RPMI8226 (cell line): ENCODE data around the gene OR5B2.
"Not testable (repeated sequence)": the region's sequence is repeated elsewhere in the genome, so short reads cannot be mapped to it uniquely, and the experiment has no call there.

ENCODE experiments used
- DNase-seq: peaks from one replicate; pipeline ENCODE4 v3.0.0-alpha.2; 2015

Gene OR5B2

DNA sequence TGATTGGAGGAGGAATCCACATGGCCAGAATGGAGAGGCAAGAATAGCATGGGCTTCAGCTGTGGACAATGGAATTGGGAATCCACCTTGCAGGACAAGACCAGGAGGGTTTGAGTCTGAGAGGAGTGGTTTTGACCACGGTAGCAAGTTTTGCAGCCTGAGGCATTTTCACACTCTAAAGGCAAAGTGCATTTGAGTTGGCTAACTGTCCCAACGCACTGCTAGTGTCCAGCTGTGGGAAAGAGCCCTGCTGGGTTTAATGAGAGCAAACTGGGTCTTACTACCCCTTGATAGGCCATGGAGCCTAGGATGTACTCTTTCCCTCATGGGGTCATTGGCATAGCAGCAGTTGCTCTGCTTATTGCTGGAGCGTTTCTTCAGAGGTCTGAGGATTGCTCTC is at the start of gene OR5B2:
TSS of gene OR5B2 (minus strand) at position 101 of the 400 bp plus-strand sequence. CDS start 4,860 bp downstream, outside the sequence.
- no peak for DNase-seq

DNA sequence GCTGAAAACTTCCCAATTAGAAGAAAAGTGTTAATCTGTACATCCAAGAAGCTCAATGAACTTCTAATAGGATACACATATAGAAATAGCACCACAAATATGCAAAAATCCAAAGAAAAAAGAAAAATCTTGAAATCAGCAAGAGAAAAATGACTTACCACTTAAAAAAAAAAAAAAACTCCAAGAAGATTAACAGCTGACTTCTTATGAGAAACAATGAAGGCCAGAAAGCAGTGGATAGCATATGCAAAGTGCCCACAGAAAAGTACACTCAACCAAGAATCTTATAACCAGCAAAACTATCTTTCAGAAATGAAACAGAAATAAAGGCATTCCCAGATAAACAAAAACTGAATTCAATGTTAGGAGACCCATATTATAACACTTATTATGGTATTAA is 44.0 kb upstream of the OR5B2 start:
- DNase-seq: no peak

DNA sequence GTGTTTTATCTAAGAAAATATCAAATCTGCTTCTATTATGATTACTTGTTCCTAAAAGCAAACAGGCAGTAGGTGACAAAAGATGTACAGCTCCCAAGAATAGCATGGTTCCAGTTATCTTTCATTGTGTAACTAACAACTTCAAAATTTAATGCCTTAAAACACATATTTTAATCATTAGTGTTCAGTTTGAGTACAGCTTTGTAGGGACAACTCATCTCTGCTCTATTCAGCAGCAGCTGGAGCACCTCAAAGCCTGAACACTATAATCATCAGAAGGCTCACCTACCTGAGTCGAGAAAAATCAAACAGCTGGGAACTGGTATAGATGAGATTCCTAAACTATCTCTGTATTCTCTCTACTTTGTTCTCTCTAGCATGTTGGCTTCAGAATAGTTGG is 38.4 kb upstream of the OR5B2 start:
- no peak for DNase-seq

DNA sequence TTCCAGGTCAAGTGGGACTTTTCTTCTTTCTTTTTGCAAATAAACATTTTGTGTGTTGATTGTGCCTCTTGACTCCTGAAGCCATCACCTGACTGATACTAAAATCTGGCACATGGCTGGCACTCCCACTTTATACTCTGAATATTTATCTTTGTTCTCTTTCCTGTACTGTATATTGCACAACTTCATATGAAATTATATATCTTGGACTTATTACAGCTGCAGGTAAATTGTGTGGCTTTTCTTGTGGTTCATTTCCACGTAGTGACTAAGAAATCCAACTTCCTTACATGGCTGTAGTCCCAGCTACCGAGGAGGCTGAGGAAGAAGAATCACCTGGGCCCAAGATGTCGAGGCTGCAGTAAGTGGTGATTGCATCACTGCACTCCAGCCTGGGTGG is 37.8 kb upstream of the OR5B2 start:
- DNase-seq: no peak

- DNase-seq: no peak
Measured at GRCh38 chr11:58451585-58451984, 23.7 kb upstream of the OR5B2 start.

DNA sequence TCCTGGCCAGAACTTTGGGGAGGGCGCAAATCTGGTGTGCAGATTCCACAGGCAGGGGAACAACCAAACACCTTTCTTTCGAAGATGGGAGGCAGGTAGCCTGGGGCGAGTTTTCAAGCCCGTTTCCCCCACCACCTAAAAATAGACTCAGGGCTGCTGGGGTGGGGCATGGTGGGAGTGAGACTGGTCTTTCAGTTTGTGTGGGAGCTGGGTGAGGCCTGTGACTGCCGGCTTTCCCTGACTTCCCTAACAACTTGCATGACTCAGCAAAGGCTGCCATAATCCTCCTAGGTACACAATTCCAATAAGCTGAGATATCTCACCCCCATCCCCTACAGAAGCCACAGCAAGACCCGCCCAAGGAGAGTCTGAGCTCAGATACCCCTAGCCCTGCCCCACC is 18.4 kb upstream of the OR5B2 start:
- no peak for DNase-seq

GRCh38 chr11:58444300-58444699 is 16.4 kb upstream of the OR5B2 start:
- DNase-seq: no peak

GRCh38 chr11:58442136-58442535 is 14.2 kb upstream of the OR5B2 start, which contains the start of gene OR5B12:
Gene OR5B12 (minus strand): TSS chr11:58442236. CDS start chr11:58440151, 2,085 bp downstream.
- DNase-seq: no peak

- no peak for DNase-seq
Measured at GRCh38 chr11:58438486-58438885, 10.6 kb upstream of the OR5B2 start.

DNA sequence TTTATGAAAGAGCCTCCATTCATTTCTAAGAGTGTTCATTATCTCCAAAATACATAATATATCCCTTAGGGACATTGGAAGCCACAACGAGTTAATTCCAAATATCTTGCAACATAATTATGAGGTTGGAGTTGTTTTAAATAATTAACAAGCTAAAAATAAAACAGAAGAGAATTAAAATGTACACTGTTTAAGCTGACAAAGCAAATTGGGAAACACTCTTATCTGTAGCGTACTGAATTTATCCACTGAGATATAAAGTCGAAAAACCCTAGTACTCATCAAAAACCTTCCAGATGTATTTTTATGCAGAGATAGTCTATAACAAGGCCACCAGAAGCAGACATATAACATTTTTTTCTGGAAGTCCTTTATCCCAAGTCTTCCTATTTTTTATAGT is 6.3 kb upstream of the OR5B2 start:
- no peak for DNase-seq

DNA sequence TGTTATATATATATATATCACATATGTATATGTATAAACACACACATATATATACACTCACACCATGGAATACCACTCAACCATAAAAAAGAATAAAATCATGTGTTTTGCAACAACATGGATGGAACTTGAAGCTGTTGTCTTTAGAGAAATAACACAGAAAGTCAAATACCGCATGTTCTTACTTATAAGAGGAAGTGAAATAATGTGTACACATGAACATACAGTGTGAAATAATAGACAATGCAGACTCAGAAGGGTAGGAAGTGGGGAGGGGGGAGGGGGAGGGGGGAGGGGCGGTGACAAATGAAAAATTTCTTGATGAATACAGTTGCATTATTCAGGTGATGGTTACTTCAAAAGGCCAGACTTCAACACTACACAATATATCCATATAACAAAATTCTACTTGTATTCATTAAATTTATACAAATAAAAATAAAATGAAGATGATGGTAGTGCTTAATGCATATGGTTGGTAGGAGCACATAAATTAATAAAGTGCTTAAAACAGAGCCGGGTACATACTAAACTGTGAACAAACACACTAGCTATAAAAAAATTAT is 5.8 kb upstream of the OR5B2 start:
- no peak for DNase-seq

DNA sequence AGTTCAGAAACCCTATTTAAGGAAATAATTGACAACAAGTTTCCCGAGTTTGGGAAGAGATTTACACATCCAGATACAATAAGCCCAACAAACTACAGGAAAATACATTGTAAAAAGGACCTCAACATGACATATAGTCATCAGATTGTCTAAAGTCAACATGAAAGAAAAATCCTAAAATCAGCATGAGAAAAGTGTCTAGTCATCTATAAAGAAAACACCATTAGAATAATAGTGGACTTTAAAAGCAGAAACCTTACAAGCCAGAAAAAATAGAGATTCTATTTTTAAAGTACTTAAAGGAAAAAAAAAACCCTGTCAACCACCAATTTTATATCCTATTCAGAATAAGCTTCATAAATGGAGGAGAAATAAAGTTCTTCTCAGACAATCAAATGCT is 1.4 kb upstream of the OR5B2 start:
- DNase-seq: no peak

GRCh38 chr11:58406774-58407173 is 21.1 kb downstream of the OR5B2 start, which contains the start of gene OR5B3:
Gene OR5B3 (minus strand): TSS chr11:58406874. CDS start chr11:58403409, 3,465 bp downstream.
- DNase-seq: no peak

- DNase-seq: not testable (repeated sequence)
Measured at GRCh38 chr11:58399622-58400021, 28.3 kb downstream of the OR5B2 start.

DNA sequence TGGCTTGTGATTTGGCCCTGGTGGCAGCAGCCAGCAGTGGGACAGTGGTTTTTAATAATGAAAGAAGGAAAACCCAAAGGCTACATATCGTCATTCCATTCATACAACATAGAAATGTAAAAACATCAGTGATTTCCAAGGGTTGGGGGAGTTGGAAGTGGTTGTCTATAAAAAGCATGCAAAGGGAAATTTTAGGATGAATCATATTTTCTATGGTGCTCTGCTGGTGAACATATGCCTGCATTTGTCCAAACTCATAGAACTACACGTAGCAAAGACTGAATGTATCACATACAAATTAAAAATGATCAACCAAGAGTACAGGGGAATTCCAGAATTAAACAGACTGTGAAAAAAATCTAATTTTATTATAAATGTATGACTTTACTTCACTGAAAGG is 32.3 kb downstream of the OR5B2 start:
- no peak for DNase-seq

DNA sequence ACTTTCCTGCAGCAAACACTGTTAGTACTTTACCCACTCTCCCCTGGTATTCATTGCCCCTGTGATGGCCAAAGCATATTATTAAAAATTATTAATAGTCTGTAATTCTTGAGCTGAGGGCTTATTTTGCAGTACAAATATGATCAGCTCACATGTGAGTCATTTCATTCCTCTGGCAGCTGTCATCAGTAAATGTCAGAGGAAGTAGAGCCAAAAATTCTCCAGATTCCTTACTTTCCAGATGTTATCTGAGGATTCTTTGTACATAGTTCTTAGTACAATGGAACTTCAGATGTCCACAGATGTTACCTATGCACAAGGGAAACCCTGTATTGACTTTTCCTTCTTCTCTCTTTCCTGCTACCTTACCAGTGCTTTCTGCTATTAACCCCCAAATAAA is 33.7 kb downstream of the OR5B2 start:
- no peak for DNase-seq

DNA sequence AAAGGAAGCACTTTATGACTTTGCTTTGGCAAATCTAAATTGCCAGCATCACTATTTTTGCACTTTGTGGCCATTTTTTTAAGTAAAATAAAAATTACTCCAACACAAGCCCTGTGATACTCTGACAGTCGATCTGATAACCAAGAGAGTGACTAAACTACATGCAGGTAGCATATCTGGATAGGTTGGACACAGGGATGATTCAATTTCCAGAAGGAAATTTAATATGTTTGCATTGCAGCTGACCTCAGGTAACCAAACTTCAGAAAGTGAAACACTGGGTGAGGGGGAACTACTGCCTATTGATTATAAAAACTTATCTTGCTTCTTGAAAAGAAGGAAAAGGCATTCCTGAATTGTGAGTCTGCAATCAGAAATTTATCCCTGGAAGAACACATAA is 35.2 kb downstream of the OR5B2 start:
- DNase-seq: no peak

DNA sequence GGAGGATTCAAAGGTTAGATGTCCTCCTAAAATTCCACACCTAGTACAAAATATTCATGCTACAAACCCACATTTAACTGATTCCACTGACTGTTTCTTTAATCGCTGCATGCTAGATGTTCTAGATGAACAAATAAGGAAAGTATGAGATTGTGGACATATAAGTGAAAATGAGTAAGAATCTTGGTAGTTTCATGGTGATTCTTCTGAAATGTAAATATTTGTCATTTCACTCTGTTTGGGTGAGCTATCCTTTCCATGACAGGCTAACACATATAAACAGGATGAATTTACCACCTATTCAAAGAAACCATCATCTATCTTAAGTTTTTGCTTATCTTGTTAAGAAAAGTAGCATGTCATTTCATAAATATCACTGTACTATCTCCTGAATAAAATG is 36.0 kb downstream of the OR5B2 start:
- no peak for DNase-seq

DNA sequence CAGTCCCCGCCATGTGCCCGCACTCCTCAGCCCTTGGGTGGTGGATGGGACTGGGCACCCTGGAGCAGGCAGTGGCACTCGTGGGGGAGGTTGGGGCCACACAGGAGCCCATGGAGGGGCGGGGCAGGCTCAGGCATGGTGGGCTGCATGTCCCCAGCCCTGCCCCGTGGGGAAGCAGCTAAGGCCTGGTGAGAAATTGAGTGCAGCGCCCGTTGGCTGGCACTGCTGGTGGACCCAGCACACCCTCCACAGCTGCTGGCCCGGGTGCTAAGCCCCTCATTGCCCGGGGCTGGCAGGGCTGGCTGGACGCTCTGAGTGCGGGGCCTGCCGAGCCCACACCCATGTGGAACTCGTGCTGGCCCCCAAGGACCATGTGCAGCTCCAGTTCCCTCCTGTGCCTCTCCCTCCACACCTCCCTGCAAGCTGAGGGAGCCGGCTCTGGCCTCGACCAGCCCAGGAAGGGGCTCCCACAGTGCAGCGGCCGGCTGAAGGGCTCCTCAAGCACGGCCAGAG is 37.3 kb downstream of the OR5B2 start:
- DNase-seq: no peak
